HG03469 (cell line): Measurements from ENCODE around the gene FAM9A.
"Not testable (repeated sequence)": the region's sequence is repeated elsewhere in the genome, so short reads cannot be mapped to it uniquely, and the experiment has no call there.

ENCODE experiments used
- ATAC-seq: cut with Tn5 transposase; IDR thresholded peaks from one replicate; pipeline ENCODE4 v1.9.1; 2021; ENCODE audit warnings: mild to moderate bottlenecking, moderate library complexity, moderate number of reproducible peaks; ENCODE audit not compliant: unreplicated experiment

FAM9A gene

GRCh38 chrX:8805046-8805445, 3.9 kb upstream of the FAM9A start:
- ATAC-seq: no peak

DNA sequence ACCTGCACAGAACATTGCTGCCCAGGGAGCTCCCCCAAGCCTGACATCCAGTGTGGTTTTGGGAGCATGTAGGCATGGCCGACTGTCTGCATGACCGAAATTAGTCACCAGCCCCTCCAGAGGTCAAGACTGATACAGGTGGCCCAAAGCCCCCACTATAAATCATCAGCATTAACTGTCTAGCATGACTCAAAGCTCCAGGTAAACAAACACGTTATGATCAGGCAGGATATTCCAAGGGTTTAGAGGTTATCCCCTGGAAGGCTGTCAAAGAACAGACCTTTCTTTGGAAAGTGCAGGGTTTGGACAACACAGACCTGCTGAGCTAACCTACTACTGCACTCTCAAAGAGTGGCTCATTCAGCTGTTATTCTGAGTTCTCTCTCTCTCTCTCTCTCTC, 2.1 kb upstream of the FAM9A start:
- no peak for ATAC-seq

DNA sequence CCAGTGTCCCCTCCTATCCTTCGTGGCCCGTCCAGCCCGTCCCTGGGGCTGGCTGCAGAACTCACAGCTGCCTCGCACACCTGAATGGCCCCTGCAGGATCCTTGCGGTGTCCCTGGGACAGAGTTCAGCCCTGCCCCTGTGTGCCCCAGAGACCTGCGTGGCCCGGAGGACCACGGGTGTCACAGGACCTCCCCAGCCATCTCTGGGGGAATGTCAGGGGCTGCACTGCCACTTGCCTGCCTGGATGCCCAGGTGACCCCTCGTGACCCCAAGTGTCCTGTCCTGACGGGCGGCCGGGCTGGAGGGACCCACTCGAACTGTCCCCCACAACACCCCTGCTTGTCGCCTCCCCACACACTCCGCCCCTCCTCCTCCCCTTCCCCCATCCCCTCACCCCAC, 832 bp downstream of the FAM9A start:
- ATAC-seq: not testable (repeated sequence)

- not testable (repeated sequence) for ATAC-seq
Measured at GRCh38 chrX:8799281-8799680, 1.9 kb downstream of the FAM9A start.

GRCh38 chrX:8798702-8799101, 2.5 kb downstream of the FAM9A start:
- not testable (repeated sequence) for ATAC-seq

DNA sequence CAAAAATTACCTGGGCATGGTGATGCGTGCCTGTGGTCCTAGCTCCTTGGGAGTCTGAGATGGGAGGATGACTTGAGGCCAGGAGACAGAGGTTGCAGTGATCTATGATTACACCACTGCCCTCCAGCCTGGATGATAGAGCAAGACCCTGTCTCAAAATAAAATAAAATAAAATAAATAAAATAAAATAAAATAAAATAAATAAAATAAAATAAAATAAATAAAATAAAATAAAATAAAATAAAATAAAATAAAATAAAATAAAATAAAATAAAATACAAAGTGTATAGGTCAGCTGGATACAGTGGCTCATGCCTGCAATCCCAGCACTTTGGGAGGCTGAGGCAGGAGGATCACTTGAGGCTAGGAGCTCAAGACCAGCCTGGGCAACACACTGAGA, 14.1 kb downstream of the FAM9A start:
- not testable (repeated sequence) for ATAC-seq

- no peak for ATAC-seq
Measured at GRCh38 chrX:8784162-8784561, 17.0 kb downstream of the FAM9A start.

- no peak for ATAC-seq
Measured at GRCh38 chrX:8783714-8784098, 17.5 kb downstream of the FAM9A start.

GRCh38 chrX:8783097-8783713, 18.0 kb downstream of the FAM9A start:
- no peak for ATAC-seq

GRCh38 chrX:8782595-8782994, 18.6 kb downstream of the FAM9A start:
- no peak for ATAC-seq

GRCh38 chrX:8781921-8782320, 19.3 kb downstream of the FAM9A start:
- not testable (repeated sequence) for ATAC-seq

GRCh38 chrX:8773117-8773516, 28.1 kb downstream of the FAM9A start:
- no peak for ATAC-seq

DNA sequence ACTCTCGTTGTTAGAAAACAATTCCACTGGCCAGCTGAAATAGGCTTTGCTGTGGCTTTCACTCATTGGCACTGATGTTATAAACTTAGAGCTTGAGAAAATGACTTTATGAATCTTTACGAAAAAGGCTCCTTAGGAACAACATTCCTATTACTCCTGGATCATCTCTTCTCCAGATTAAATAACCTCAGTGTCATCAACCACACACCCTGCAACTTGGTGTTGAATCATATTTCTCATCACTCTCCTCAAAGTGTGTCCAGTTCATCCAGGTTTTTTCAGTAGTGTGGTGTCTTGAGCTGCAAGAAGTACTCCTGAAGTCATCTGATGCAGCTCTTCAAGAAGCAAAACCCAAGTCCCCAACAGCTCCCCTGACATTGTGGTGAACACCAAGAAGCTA, 41.2 kb downstream of the FAM9A start:
- ATAC-seq: no peak

DNA sequence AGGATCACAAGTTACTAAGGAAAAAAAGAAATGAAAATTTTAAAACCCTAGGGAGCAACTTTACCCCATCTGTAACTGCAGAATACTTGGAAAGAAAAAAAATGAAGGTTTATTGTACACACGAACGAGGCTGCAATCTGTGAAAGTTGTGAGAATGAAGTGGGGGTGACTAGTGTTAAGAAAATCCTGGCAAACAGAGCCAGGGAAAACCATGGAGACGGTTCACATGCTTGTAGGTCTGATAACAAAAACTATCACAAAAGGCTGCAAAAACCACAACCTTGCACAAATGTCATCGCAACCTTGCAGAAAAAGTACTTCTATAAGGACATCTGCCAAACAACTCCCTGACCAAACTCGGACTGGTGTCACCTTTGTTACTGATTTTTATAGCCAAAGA, 42.5 kb downstream of the FAM9A start:
- ATAC-seq: not testable (repeated sequence)

GRCh38 chrX:8757609-8758389, 43.4 kb downstream of the FAM9A start:
- not testable (repeated sequence) for ATAC-seq

GRCh38 chrX:8755813-8756212, 45.4 kb downstream of the FAM9A start:
- no peak for ATAC-seq

GRCh38 chrX:8755116-8755515, 46.1 kb downstream of the FAM9A start:
- ATAC-seq: no peak

DNA sequence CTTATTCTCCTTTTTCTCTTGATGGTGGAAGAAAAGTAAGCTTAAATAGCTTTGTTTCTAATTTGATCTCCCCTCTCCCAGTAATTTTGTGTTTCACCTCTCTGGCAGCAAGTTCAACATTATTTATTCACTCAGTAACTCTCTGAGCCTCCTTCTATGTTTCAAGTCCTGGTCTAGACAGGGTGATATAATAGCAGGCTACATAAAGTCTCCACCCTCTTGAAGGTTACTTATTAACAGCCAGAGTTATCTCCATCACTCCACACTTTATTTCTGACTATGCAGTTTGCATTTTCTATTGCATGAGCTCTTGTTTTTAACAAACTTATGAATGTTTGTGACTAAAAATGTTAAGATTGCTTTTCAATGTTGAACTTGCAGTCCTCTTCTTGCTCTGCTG, 51.5 kb downstream of the FAM9A start:
- no peak for ATAC-seq

DNA sequence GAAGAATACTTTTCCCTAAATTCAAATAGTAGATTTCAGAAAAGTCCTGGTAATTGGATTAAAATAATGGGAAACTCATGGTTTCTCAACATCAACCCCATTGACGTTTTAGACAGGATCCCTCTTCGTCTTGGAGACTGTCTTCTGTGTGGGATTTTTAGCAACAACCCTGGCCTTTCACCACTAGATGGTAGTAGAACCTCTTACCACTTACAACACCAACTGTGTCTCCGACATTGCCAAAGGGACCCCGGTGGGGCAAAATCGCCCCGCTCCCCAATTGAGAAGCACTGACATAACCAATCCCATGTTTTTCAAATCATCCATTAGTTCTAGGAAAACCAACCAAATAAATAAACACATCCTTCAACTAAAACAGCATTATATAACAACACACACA, 52.3 kb downstream of the FAM9A start:
- ATAC-seq: no peak

- ATAC-seq: no peak
Measured at GRCh38 chrX:8743126-8743732, 58.0 kb downstream of the FAM9A start.

GRCh38 chrX:8741981-8742380, 59.2 kb downstream of the FAM9A start:
- no peak for ATAC-seq
